ENCODE measurements around the gene SEMA5A. TPM values are rescaled to one million over a fixed set of nuclear protein-coding genes. Genes with fewer than 3 reads are reported as not detected.

Gene SEMA5A
- total RNA-seq, 1 experiment from 2014 or later = 0.15 TPM

DNA sequence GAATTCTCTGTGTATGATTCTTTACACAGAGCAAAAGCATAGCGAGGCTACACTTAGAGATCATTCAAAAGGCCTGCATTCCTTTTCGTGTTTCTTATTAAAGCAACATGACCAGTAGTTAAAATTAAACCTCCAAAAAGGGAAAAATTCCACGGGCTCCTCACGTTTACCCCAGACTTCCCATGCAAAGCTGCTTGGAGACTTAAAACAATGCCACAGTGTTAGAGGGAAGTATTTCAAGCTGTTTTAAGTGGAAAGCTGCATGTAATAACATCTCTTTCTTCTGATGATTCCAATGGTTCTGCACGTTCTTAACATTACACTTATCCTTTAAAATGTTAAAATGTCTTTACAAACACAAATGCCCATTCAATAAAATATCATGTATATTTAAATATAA lies 405.2 kb downstream of the SEMA5A start:
- Histone ChIP-seq H3K4me3 (ENCODE audit: low read depth in 2 of 2, low read length in 2 of 2) (no peak overlapping the region), H3K27me3 (ENCODE audit: control insufficient read depth, insufficient read depth, low read length) (no peaks in the 10 kb centered on the region), H3K9me3 (ENCODE audit: control insufficient read depth, insufficient read depth, low read depth, low read length) (no peaks in the 10 kb centered on the region; the same call in 1 of the 2 replicates), H3K4me1 (ENCODE audit: control insufficient read depth, insufficient read depth, low read length) (no peaks in the 10 kb centered on the region), H3K36me3 (ENCODE audit: control insufficient read depth, insufficient read depth, low read length) (no peaks in the 10 kb centered on the region), H3K27ac (ENCODE audit: low read length) (no peak overlapping the region)
- intact Hi-C loops (cut with micrococcal nuclease; ENCODE audit: unreplicated experiment) = no loop called here
- POLR2A ChIA-PET = no interaction called here
- no peak for ATAC-seq
- TF ChIP-seq SIN3A (IDR thresholded peaks at IDR 0.05; ENCODE audit: borderline replicate concordance, insufficient read depth, low read depth, low read length) = no peak
- TF ChIP-seq REST (IDR thresholded peaks at IDR 0.05; ENCODE audit: insufficient read depth in 1 of 2, low read depth in 2 of 2, low read length in 1 of 2) = no peak
- TF ChIP-seq, protein P1, sequence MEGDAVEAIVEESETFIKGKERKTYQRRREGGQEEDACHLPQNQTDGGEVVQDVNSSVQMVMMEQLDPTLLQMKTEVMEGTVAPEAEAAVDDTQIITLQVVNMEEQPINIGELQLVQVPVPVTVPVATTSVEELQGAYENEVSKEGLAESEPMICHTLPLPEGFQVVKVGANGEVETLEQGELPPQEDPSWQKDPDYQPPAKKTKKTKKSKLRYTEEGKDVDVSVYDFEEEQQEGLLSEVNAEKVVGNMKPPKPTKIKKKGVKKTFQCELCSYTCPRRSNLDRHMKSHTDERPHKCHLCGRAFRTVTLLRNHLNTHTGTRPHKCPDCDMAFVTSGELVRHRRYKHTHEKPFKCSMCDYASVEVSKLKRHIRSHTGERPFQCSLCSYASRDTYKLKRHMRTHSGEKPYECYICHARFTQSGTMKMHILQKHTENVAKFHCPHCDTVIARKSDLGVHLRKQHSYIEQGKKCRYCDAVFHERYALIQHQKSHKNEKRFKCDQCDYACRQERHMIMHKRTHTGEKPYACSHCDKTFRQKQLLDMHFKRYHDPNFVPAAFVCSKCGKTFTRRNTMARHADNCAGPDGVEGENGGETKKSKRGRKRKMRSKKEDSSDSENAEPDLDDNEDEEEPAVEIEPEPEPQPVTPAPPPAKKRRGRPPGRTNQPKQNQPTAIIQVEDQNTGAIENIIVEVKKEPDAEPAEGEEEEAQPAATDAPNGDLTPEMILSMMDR (IDR thresholded peaks at IDR 0.05) = no peak
- no peak for TF ChIP-seq POLR2AphosphoS5 (IDR thresholded peaks at IDR 0.05; ENCODE audit: low read depth, low read length)
- TF ChIP-seq TCF7L2 (IDR thresholded peaks at IDR 0.05; ENCODE audit: low read depth, low read length) = no peak
- in situ Hi-C loops (cut with HindIII; ENCODE audit: low pct_unique_long_range_greater_than_20kb, low sequenced_read_pairs) = no loop called here
- no TSS peak for BruUV-seq (replicated peaks)
- no peak for DNase-seq (ENCODE audit: low read depth, low spot score)
- CTCF ChIA-PET = no interaction called here

GRCh38 chr5:9140202-9140601 lies 405.7 kb downstream of the SEMA5A start:
- POLR2A ChIA-PET = no interaction called here
- DNase-seq (ENCODE audit: low read depth, low spot score) (no peak), ATAC-seq (no peak)
- intact Hi-C loops (cut with micrococcal nuclease; ENCODE audit: unreplicated experiment) = no loop called here
- Histone ChIP-seq H3K9me3 (ENCODE audit: control insufficient read depth, insufficient read depth, low read depth, low read length) (no peaks in the 10 kb centered on the region), H3K27ac (ENCODE audit: low read length) (no peak overlapping the region), H3K27me3 (ENCODE audit: control insufficient read depth, insufficient read depth, low read length) (no peaks in the 10 kb centered on the region), H3K4me1 (ENCODE audit: control insufficient read depth, insufficient read depth, low read length) (no peaks in the 10 kb centered on the region), H3K4me3 (ENCODE audit: low read depth in 2 of 2, low read length in 2 of 2) (no peak overlapping the region), H3K36me3 (ENCODE audit: control insufficient read depth, insufficient read depth, low read length) (no peaks in the 10 kb centered on the region)
- TF ChIP-seq SIN3A (IDR thresholded peaks at IDR 0.05; ENCODE audit: borderline replicate concordance, insufficient read depth, low read depth, low read length) (no peak), TCF7L2 (IDR thresholded peaks at IDR 0.05; ENCODE audit: low read depth, low read length) (no peak), POLR2AphosphoS5 (IDR thresholded peaks at IDR 0.05; ENCODE audit: low read depth, low read length) (no peak), REST (IDR thresholded peaks at IDR 0.05; ENCODE audit: insufficient read depth in 1 of 2, low read depth in 2 of 2, low read length in 1 of 2) (no peak)
- TF ChIP-seq, protein P1 (IDR thresholded peaks at IDR 0.05) = no peak
- CTCF ChIA-PET = no interaction called here
- in situ Hi-C loops (cut with HindIII; ENCODE audit: low pct_unique_long_range_greater_than_20kb, low sequenced_read_pairs) = no loop called here
- no TSS peak for BruUV-seq (replicated peaks)
